WERI-Rb-1 (cell line): ENCODE results near the gene ZBTB21.

Experiments used
- DNase-seq: peaks from one replicate; pipeline ENCODE4 v3.0.0-alpha.2; 2020
- H3K27ac ChIP-seq: fragments of 250-450 bp; sonication (Bioruptor Pico); 2 replicates; pipeline ENCODE4 v1.5.1; 2020; ENCODE audit warnings: mild to moderate bottlenecking, moderate library complexity
- H3K27me3 ChIP-seq: fragments of 250-450 bp; sonication (Bioruptor Pico); 2 replicates; pipeline ENCODE4 v1.5.1; 2021; ENCODE audit warnings: mild to moderate bottlenecking, low read depth, moderate library complexity; ENCODE audit not compliant: insufficient read depth, severe bottlenecking
- H3K36me3 ChIP-seq: fragments of 250-450 bp; sonication (Bioruptor Pico); 2 replicates; pipeline ENCODE4 v1.5.1; 2020; ENCODE audit warnings: mild to moderate bottlenecking, moderate library complexity
- H3K4me3 ChIP-seq: 2 replicates; pipeline ENCODE4 v1.5.1; 2011; ENCODE audit warnings: low read depth, mild to moderate bottlenecking, control low read depth, low read length
- H3K9me3 ChIP-seq: fragments of 250-450 bp; sonication (Bioruptor Pico); 2 replicates; pipeline ENCODE4 v1.5.1; 2021; ENCODE audit warnings: mild to moderate bottlenecking, moderate library complexity; ENCODE audit not compliant: severe bottlenecking
- CTCF ChIP-seq: IDR thresholded peaks from 2 replicates; pipeline ENCODE4 v1.5.1; 2011; ENCODE audit warnings: low read depth, mild to moderate bottlenecking, control low read depth, inconsistent platforms, low read length

ZBTB21 gene

GRCh38 chr21:41979751-41980369 is 30.3 kb downstream of the ZBTB21 start:
- Histone ChIP-seq H3K4me3 (no peak overlapping the region), H3K9me3 (peaks cover 19% of the 10 kb centered on the region), H3K36me3 (no peaks in the 10 kb centered on the region), H3K27ac (no peak overlapping the region), H3K27me3 (no peaks in the 10 kb centered on the region)
- DNase-seq, result no peak
- no peak for TF ChIP-seq CTCF

- Histone ChIP-seq H3K27ac (no peak overlapping the region), H3K27me3 (no peaks in the 10 kb centered on the region), H3K36me3 (no peaks in the 10 kb centered on the region), H3K4me3 (no peak overlapping the region), H3K9me3 (peaks cover 19% of the 10 kb centered on the region)
- DNase-seq, result no peak
- TF ChIP-seq CTCF, result no peak
These were observed 30.8 kb downstream of the ZBTB21 start for GRCh38 chr21:41979335-41979734.

DNA sequence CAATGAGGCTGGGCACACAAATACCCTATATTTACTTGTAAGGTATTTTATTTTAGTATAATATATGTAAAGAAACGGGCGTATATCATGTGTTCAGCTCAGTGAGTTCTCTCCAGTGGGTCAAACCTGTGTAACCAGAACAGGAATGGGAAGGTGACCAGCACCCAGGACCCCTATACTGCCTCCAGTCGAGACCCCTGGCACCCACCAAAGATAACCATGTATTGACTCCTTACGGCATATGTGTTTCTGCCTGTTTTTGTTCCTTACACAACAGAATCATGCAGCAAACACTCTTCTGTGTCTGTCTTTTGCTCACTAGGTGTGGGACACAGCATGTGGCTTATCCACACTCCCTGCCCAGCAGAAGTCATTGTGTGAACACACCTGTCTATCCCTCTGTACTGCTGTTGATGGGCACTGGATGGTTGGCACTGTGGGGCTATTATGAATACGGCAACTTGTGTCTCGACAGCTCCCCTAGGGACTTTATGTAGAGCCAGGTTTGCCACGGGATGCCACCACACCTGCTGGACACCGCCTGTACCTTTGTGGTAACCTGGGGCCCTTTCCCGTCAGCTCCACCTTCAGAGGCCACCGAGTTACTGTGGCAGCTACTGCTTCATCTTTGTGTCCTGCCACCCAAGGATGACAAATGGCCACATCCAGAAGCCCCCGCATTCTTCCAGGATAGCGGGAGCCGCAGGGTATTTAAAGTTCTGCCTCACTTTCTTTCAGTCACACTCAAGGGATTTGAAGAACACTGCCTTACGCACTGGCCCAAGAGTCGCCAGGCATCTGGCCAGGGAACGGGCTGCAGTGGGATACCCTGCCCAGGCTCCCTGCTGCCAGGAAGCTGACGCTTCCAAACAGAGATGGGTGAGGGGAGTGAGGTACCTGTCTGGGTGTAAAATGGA is 32.9 kb downstream of the ZBTB21 start:
- Histone ChIP-seq H3K27ac (no peak overlapping the region), H3K4me3 (no peak overlapping the region), H3K36me3 (no peaks in the 10 kb centered on the region), H3K27me3 (no peaks in the 10 kb centered on the region), H3K9me3 (peaks cover 15% of the 10 kb centered on the region)
- DNase-seq, result no peak
- TF ChIP-seq CTCF, result no peak

- H3K27ac ChIP-seq, result no peak overlapping the region
- H3K4me3 ChIP-seq, result no peak overlapping the region
- no peaks in the 10 kb centered on the region for H3K27me3 ChIP-seq
- peaks cover 15% of the 10 kb centered on the region for H3K9me3 ChIP-seq
- DNase-seq, result no peak
- no peaks in the 10 kb centered on the region for H3K36me3 ChIP-seq
- no peak for TF ChIP-seq CTCF
These were observed 33.5 kb downstream of the ZBTB21 start for GRCh38 chr21:41976611-41977010.

DNA sequence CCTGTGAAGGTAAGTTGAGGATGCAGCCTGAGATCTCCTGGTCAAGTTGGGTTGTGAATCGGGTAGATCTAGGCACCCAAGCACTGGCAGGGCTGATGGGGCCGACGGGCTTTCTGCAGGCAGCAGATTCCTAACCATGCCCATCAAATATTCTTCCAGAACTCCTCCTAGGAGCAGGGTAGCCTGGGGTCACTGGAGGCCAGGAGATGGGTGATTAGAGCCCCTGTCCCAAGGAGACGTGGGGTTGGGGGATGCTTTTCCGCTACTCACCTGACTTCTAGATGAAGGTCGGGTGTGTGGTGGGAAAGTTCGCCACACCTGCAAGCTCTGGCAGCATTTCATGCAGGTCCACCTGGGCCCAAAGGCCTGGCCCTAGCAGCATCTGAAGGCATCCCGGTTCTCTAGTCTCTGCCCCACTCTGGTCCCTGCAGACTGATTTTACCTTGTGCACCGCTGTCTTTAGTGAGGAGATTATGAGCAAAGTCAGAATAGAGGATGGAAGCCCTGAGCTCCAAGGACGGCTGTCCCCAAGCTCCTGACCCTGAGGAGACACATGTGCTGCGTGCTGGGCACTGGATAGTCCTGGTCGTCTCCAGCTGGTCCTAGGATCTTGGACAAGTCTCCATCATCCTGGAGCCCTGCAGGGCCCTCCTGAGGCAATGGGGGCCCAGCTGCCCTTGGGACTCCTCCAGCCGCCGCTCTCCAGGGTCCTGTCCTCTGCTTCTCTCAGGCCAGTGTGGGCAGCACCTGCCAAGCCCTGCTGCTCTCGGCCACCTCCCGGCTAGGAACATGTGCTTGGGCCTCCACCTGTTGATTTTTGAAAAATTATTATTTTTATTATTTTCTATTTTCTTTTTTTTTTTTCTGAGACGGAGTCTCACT is 34.5 kb downstream of the ZBTB21 start:
- DNase-seq, result no peak
- Histone ChIP-seq H3K27me3 (no peaks in the 10 kb centered on the region), H3K4me3 (no peak overlapping the region)

More for the DNA sequence above, 34.5 kb downstream of the ZBTB21 start:
- no peak for TF ChIP-seq CTCF
- Histone ChIP-seq H3K9me3 (peaks cover 15% of the 10 kb centered on the region), H3K27ac (no peak overlapping the region), H3K36me3 (no peaks in the 10 kb centered on the region)
